Peyer's patch (tissue), 4 donors: ENCODE measurements around the gene DOCK9. TPM values are rescaled to one million over a fixed set of nuclear protein-coding genes. Genes with fewer than 3 reads are reported as not detected.

Experiments
- DNase-seq, 3 donors: peaks; one replicate each; pipeline ENCODE4 v3.0.0-alpha.2; 2017 to 2019
- H3K27ac ChIP-seq, 4 donors: fragments of 200-600 bp; sonication (generic); one replicate each; pipeline ENCODE4 v1.5.1; 2016 to 2019
- H3K27me3 ChIP-seq, 2 donors: fragments of 200-600 bp; sonication (generic); one replicate each; pipeline ENCODE4 v1.5.1; 2019
- H3K36me3 ChIP-seq, 3 donors: fragments of 200-600 bp; sonication (generic); one replicate each; pipeline ENCODE4 v1.5.1; 2016 to 2019
- H3K4me1 ChIP-seq, 4 donors: fragments of 200-600 bp; sonication (generic); one replicate each; pipeline ENCODE4 v1.5.1; 2016 to 2019
- H3K4me3 ChIP-seq, 4 donors: fragments of 200-600 bp; sonication (generic); 1 replicate in 3 of 4; 2 replicates in 1 of 4; pipeline ENCODE4 v1.5.1; 2016 to 2019; ENCODE audit warnings: mild to moderate bottlenecking in 1 of 4
- H3K9me3 ChIP-seq, 4 donors: fragments of 200-600 bp; sonication (generic); one replicate each; pipeline ENCODE4 v1.5.1; 2016 to 2019; ENCODE audit warnings: mild to moderate bottlenecking in 1 of 4
- CTCF ChIP-seq, 6 experiments: fragments of 450-650 bp in 4 of 6; fragments of 200-600 bp in 2 of 6; sonication (generic) in 1 of 6; IDR thresholded peaks; one replicate each; pipeline ENCODE4 v1.5.1; 2017 to 2019; ENCODE audit warnings: antibody characterized with exemption in 6 of 6, mild to moderate bottlenecking in 3 of 6, moderate library complexity in 1 of 6
- POLR2A ChIP-seq, 2 donors: fragments of 450-650 bp; IDR thresholded peaks; one replicate each; pipeline ENCODE4 v1.5.1; 2017; ENCODE audit warnings: antibody characterized with exemption in 2 of 2, mild to moderate bottlenecking in 2 of 2, moderate library complexity in 2 of 2
- small RNA-seq, 2 donors: library from RNA; depleted of rRNA; stranded (forward); fragments of <200 nt; gene quantifications; one replicate each; pipeline ENCODE3, GENCODE V24; 2016
- total RNA-seq, 4 donors: library from RNA; depleted of rRNA; stranded (reverse); fragments of >200 nt; gene quantifications; one replicate each; pipeline ENCODE4 v1.1.0, GENCODE V29; 2016

Gene DOCK9
- total RNA-seq, 4 donors from 2014 or later, result 52.5 to 166 (median 54.2) TPM

DNA sequence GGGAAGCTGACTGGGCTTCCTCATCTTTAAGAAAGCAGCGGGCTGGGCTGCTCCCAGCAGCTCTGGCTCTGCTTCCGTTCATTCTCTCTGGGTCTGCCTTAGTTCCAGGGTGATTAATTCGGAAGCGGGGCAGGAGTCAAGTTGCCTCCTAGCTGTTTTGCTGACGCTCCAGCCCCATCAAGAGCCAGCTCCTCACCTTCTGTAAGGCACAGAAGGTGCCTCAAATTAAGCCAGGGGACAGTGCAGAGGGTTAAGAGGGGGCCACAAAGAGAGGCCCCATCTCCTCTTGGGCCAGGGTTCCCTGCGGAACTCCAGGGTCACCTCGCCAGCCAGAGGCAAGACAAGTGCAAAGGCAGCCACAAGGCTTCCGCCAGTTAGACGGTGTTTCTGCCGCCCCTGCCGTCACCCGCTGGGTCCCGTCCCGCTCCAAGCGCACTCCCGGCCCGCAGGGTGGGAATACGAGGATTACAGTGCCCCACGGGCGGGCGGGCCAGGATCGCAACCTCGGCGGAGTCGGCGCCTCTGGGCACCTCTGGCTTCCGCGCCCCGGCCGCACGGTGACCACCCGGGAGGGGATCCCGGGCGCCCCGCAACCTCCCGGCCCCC is 225.9 kb downstream of the DOCK9 start:
- no peak for DNase-seq
- peak overlapping the region in 3 of 4 donors; percentile 75 to 90 (median 82) for H3K27ac ChIP-seq
- no peaks in the 10 kb centered on the region for H3K36me3 ChIP-seq
- peak overlapping the region; percentile 1 to 75 (median 48) for H3K4me3 ChIP-seq
- H3K4me1 ChIP-seq, result peaks cover 0 to 14% (median 2%) of the 10 kb centered on the region in 4 donors
- TF ChIP-seq POLR2A (IDR thresholded peaks at IDR 0.05) (no peak), CTCF (IDR thresholded peaks at IDR 0.05) (no peak)
- H3K9me3 ChIP-seq, result no peaks in the 10 kb centered on the region
- peaks cover 0 to 13% of the 10 kb centered on the region in 2 donors for H3K27me3 ChIP-seq

DNA sequence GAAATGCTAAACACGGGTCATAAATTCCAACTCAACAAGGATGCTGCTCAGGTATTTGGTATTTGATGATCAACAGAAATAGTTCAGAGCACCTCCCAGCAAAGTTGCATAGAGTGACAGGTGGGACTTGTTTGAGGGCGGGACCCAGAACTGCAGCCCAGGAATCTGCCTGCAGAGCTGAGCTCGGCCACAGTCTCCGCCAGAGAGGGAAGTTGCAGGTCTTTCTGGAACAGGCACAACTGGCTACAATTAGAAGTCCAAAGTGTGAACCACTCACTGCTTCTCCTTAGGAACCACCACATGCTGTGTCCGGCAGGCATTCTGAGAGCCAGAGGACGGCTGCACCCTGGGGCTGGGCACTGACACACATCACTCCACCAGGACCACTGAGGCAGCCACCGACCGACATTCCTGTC is 226.5 kb downstream of the DOCK9 start:
- peak overlapping the region in 2 of 4 donors; percentile 59 to 75 for H3K4me3 ChIP-seq
- H3K4me1 ChIP-seq, result peaks cover 0 to 17% (median 2%) of the 10 kb centered on the region in 4 donors
- DNase-seq, result peak in 2 of 3 donors; percentile 69 to 70
- TF ChIP-seq POLR2A (IDR thresholded peaks at IDR 0.05) (peak; percentile 71 to 73), CTCF (IDR thresholded peaks at IDR 0.05) (peak in 3 of 6 experiments; percentile 18 to 52 (median 49))
- no peaks in the 10 kb centered on the region for H3K9me3 ChIP-seq
- H3K27ac ChIP-seq, result peak overlapping the region in 3 of 4 donors; percentile 75 to 90 (median 82)
- H3K27me3 ChIP-seq, result peaks cover 0 to 13% of the 10 kb centered on the region in 2 donors
- no peaks in the 10 kb centered on the region for H3K36me3 ChIP-seq

DNA sequence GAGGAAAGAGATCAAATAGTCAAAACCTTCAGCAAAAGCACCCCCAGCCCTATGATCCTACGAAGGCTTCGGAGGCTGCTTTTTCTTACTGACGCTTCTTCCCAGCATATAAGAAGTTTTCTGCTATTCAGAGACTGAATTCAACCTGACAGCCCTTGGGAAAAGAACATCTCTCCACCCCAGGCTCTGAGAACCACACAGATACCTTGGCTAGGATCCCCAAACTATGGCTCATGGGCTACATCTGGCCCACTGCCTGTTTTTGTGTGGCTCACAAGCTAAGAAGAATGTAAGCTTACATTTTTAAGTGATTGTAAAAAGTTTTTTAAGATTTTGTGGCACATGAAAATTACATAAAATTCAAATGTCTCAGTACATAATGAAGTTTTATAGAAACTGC is 228.4 kb downstream of the DOCK9 start:
- Histone ChIP-seq H3K4me3 (peak overlapping the region in 2 of 4 donors; percentile 15 to 59), H3K27me3 (peaks cover 0 to 13% of the 10 kb centered on the region in 2 donors)
- no peak for TF ChIP-seq CTCF (IDR thresholded peaks at IDR 0.05)
- TF ChIP-seq POLR2A (IDR thresholded peaks at IDR 0.05), result no peak

GRCh38 chr13:98746968-98747367 is 230.9 kb downstream of the DOCK9 start:
- peak in 2 of 3 donors; percentile 69 to 83 for DNase-seq
- Histone ChIP-seq H3K9me3 (no peaks in the 10 kb centered on the region), H3K27ac (peak overlapping the region in 3 of 4 donors; percentile 40 to 82 (median 77)), H3K27me3 (peaks cover 0 to 5% of the 10 kb centered on the region in 2 donors), H3K4me3 (peak overlapping the region in 1 of 4 donors; percentile 14), H3K4me1 (peaks cover 0 to 14% (median 0%) of the 10 kb centered on the region in 4 donors), H3K36me3 (no peaks in the 10 kb centered on the region)
- TF ChIP-seq POLR2A (IDR thresholded peaks at IDR 0.05) (peak in 1 of 2 donors; percentile 27), CTCF (IDR thresholded peaks at IDR 0.05) (no peak)

More for the DNA sequence above, 228.4 kb downstream of the DOCK9 start:
- H3K4me1 ChIP-seq, result peaks cover 0 to 23% (median 2%) of the 10 kb centered on the region in 4 donors
- no peak for DNase-seq
- H3K36me3 ChIP-seq, result no peaks in the 10 kb centered on the region
- H3K9me3 ChIP-seq, result no peaks in the 10 kb centered on the region
- peak overlapping the region in 2 of 4 donors; percentile 37 to 82 for H3K27ac ChIP-seq

Small RNAs within 50 kb of the gene (small RNA-seq; reads per million reads assigned to genes)
- gene AL161420.1, result 0 reads per million in 2 donors
- 0 reads per million in 2 donors for gene RNU6-83P

Other genes with a start within 250 kb of the DOCK9 start
- gene SLC15A1, start 225.4 kb downstream of the DOCK9 start, total RNA-seq, result 100 to 1,000 TPM in 3 of 4 donors, 1 to 10 TPM in 1; 4.1 to 732 (median 555) TPM
- 10 to 100 TPM; 38.8 to 67.8 (median 63.4) TPM for gene UBAC2, start 222.8 kb upstream of the DOCK9 start, total RNA-seq